HG03108 (cell line): ENCODE measurements around the gene MAPKAPK2.
"Not testable (repeated sequence)": the region's sequence is repeated elsewhere in the genome, so short reads cannot be mapped to it uniquely, and the experiment has no call there.

Experiments used
- ATAC-seq: cut with Tn5 transposase; IDR thresholded peaks from one replicate; pipeline ENCODE4 v1.9.1; 2021; ENCODE audit warnings: moderate library complexity; ENCODE audit not compliant: unreplicated experiment

The MAPKAPK2 gene

DNA sequence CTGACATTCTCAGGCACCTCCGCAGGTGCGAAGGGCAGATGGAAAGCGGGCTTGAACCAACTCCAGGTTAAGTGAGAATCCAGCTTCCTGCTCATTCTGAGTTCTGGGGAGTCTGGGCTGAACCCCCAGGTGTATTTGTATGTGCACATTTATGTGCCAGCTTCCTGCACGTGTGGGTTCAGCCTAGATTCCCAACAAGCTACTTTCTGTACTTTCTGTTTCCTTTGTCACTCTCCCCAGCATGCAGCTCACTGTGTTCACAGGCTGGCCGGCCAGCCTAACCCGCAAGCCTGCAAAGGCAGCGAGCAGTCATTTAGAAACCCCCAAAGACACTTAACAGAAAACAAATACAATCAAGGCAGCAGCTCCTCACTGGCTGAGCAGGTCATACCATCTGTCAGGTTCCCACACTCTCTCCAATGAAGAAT, 84.6 kb downstream of the MAPKAPK2 start:
- ATAC-seq: peak; percentile 53

GRCh38 chr1:206770531-206771337, 86.0 kb downstream of the MAPKAPK2 start, which contains the start of gene IL19:
TSS of gene IL19 (plus strand) at chr1:206770773. CDS start at chr1:206836663, 65,890 bp downstream.
- ATAC-seq: no peak

- no peak for ATAC-seq
Measured at GRCh38 chr1:206771338-206771692, 86.6 kb downstream of the MAPKAPK2 start.

- no peak for ATAC-seq
Measured at GRCh38 chr1:206772243-206772937, 87.7 kb downstream of the MAPKAPK2 start, which contains the start of gene IL10. TSS of gene IL10 (minus strand) at chr1:206772494. CDS start at chr1:206772435, 59 bp downstream.

GRCh38 chr1:206774093-206774492, 89.4 kb downstream of the MAPKAPK2 start:
- no peak for ATAC-seq

DNA sequence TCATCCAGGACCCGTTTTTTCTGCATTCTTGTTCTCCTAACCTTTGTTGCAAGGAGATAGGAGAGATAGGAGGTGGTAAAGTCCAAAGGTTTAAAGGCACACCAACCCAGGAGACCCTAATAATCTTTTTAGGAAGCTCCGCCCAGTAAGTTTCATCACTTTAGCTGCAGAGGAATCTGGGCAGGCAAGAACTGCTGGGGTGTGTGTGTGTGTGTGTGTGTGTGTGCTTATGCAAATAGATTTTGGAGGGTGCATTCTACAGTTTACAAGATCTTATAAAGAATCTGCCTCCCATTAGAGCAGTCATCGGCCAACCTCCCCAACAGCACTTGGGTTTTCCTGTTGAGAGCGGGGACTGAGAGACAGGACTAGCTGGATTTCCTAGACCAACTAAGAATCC, 91.5 kb downstream of the MAPKAPK2 start:
- no peak for ATAC-seq

- no peak for ATAC-seq
Measured at GRCh38 chr1:206778031-206778430, 93.3 kb downstream of the MAPKAPK2 start.

DNA sequence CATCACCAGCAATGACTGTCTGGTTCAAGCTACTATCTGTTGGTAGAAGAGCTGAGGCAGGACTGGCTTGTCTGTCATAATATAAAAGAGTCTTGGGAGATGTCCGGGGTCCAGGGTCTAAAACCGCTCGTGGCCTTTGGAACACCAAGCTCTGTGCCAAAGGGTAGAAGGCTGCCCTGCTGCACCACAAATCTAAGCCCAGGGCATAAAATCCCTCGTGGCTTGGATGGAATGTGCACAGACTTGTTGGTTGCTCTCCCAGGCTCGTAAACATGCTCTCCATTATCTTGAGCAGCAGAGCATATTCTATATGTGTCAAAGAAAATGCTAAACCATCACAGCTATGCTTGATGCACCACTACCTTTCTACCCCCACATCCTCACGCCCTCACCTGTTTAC, 94.2 kb downstream of the MAPKAPK2 start:
- ATAC-seq: not testable (repeated sequence)

DNA sequence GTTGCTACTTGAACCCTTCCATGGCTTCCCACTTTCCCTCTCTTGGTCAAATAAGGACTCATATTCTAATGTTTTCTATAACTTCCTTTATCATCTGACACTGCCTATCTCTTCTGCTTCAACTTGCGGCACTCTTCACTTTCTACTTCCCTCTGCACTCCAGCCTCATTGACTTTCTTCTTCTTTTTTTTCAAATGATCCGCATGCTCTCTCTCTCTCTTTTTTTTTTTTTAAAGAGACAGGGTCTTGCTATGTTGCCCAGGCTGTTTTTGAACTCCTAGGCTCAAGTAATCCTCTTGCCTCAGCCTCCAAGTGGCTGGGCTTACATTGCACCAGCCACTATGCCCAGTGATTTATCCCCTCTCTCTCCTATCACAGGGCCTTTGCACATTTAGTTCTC, 94.9 kb downstream of the MAPKAPK2 start:
- ATAC-seq: no peak

DNA sequence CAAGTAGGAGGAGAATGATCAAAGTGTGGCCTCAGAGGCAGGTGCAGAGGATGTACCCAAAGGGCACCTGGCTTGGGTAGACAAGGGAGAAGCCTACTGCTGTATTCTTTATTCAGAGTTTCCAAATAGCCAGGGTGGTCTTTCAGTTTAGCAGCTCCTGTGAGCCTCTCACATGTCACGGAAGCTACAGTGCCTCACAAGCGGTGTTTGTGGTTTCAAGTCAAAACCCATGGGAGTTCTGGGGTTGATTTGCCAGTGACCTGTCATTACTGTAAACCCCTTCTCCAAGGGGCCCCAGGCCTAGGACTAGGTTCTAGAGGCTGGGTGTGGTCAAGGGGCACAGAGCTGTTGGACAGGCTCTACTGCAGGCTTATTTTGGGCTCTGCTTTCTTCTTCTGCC, 97.7 kb downstream of the MAPKAPK2 start:
- ATAC-seq: peak; percentile 64

DNA sequence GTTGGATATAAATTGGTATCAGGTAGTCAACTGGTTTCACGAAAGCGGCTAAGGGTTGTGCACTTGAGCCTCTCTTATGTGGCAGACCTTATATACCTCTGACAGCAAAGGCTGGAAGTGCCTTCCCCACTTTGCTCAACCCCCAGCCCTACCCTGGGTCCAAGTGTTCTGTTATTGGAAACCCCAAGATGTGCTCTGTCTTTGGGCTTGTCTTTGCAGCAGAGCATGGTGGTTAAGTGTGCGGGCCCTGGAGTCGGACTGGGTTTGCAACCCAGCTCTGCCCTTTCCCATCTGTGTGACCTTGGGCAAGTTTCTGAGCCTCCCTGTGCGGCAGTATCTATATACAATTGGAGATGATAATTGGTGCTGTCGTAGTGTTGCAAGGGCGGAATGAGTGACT, 98.8 kb downstream of the MAPKAPK2 start:
- no peak for ATAC-seq
